WERI-Rb-1 (cell line): ENCODE results near the gene ST7L.
"Not testable (repeated sequence)": the region's sequence is repeated elsewhere in the genome, so short reads cannot be mapped to it uniquely, and the experiment has no call there.

Source experiments
- DNase-seq: peaks from one replicate; pipeline ENCODE4 v3.0.0-alpha.2; 2020
- H3K27ac ChIP-seq: fragments of 250-450 bp; sonication (Bioruptor Pico); 2 replicates; pipeline ENCODE4 v1.5.1; 2020; ENCODE audit warnings: mild to moderate bottlenecking, moderate library complexity
- H3K27me3 ChIP-seq: fragments of 250-450 bp; sonication (Bioruptor Pico); 2 replicates; pipeline ENCODE4 v1.5.1; 2021; ENCODE audit warnings: mild to moderate bottlenecking, low read depth, moderate library complexity; ENCODE audit not compliant: insufficient read depth, severe bottlenecking
- H3K36me3 ChIP-seq: fragments of 250-450 bp; sonication (Bioruptor Pico); 2 replicates; pipeline ENCODE4 v1.5.1; 2020; ENCODE audit warnings: mild to moderate bottlenecking, moderate library complexity
- H3K4me3 ChIP-seq: 2 replicates; pipeline ENCODE4 v1.5.1; 2011; ENCODE audit warnings: low read depth, mild to moderate bottlenecking, control low read depth, low read length
- H3K9me3 ChIP-seq: fragments of 250-450 bp; sonication (Bioruptor Pico); 2 replicates; pipeline ENCODE4 v1.5.1; 2021; ENCODE audit warnings: mild to moderate bottlenecking, moderate library complexity; ENCODE audit not compliant: severe bottlenecking
- CTCF ChIP-seq: IDR thresholded peaks from 2 replicates; pipeline ENCODE4 v1.5.1; 2011; ENCODE audit warnings: low read depth, mild to moderate bottlenecking, control low read depth, inconsistent platforms, low read length

Gene ST7L

DNA sequence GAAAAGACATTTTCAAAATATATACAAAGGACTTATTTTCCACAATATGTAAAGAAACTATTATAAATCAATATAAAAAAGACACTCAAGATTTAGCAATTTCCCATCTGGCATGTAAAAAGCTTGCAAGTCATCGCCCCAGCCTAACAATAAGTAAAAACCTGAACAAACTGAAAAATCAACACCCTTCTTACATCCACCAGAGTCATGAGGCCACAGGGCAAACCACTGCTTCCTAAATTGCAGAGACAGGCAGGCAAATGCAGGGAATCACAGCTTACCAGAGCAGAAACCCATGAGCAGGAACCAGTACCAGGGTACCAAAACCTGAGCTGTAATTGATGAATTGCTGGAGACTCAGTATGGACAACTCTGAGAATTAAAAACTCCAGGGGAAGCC lies 126.9 kb downstream of the ST7L start:
- no peak overlapping the region for H3K27ac ChIP-seq
- no peak for TF ChIP-seq CTCF
- no peaks in the 10 kb centered on the region for H3K27me3 ChIP-seq
- H3K4me3 ChIP-seq, result no peak overlapping the region
- no peaks in the 10 kb centered on the region for H3K9me3 ChIP-seq
- DNase-seq, result no peak
- no peaks in the 10 kb centered on the region for H3K36me3 ChIP-seq

DNA sequence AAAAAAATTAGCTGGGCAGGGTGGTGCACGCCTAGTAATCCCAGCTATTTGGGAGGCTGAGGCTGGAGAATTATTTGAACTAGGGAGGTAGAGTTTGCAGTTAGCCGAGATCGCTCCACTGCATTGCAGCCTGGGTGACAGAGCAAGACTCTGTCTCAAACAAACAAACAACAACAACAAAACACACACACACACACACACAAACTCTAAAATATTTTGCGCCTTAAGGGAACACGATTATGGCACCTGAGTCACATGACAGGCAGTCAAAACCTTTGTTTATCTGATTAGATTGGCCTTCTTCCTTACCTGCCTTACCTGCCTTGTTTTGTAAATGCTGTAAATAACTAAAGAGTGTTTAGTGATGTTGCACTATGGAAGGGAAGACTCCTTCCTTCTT lies 130.8 kb downstream of the ST7L start:
- no peaks in the 10 kb centered on the region for H3K9me3 ChIP-seq
- no peak overlapping the region for H3K4me3 ChIP-seq
- H3K27ac ChIP-seq, result no peak overlapping the region
- no peak for TF ChIP-seq CTCF
- DNase-seq, result no peak
- H3K36me3 ChIP-seq, result no peaks in the 10 kb centered on the region
- H3K27me3 ChIP-seq, result no peaks in the 10 kb centered on the region

DNA sequence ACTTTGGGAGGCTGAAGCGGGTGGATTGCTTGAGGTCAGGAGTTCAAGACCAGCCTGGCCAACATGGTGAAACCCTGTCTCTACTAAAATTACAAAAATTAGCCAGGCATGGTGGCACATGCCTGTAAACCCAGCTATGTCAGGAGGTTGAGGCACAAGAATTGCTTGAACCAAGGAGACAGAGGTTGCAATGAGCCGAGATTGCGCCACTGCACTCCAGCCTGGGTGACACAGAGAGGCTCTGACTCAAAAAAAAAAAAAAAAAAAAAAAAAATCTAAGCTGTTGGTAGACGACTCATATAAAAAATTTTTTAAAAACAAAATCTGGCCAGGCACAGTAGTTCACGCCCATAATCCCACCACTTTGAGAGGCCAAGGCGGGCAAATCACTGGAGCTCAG lies 131.3 kb downstream of the ST7L start:
- not testable (repeated sequence) for H3K4me3 ChIP-seq, H3K9me3 ChIP-seq, H3K27me3 ChIP-seq, H3K27ac ChIP-seq, DNase-seq, H3K36me3 ChIP-seq

DNA sequence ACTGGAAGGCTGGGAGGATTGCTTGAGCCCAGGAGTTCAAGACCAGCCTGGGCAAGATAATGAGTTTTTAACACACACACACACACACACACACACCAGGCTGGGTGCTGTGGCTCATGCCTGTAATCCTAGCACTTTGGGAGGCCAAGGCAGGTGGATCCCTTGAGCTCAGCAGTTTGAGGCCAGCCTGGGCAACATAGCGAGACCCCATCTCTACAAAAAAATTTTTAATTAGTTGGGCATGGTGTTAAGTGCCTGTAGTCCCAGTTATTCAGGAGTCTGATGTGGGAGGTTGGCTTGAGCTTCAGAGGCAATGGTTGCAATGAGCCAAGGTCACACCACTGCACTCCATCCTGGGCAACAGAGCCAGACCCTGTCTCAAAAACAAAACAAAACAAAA lies 132.9 kb downstream of the ST7L start:
- DNase-seq, H3K9me3 ChIP-seq, H3K27ac ChIP-seq, H3K27me3 ChIP-seq, H3K4me3 ChIP-seq, H3K36me3 ChIP-seq: not testable (repeated sequence)

DNA sequence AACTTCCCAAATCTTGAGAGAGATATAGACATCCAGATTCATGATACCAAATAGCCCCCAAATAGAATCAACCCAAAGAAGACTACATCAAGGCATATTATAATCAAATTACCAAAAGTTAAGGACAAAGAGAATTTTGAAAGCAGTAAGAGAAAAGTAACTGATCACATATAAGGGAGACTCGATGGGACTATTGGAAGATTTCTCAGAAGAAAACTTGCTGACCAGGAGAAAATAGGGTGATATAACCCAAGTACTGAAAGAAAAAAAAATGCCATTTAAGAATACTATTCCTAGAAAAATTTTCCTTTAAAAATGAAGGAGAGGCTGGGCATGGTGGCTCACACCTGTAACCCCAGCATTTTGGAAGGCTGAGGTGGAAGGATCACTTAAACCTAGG lies 140.6 kb downstream of the ST7L start:
- H3K4me3 ChIP-seq, result no peak overlapping the region
- no peaks in the 10 kb centered on the region for H3K27me3 ChIP-seq
- TF ChIP-seq CTCF, result no peak
- peaks cover 15% of the 10 kb centered on the region for H3K9me3 ChIP-seq
- H3K36me3 ChIP-seq, result no peaks in the 10 kb centered on the region
- DNase-seq, result no peak
- H3K27ac ChIP-seq, result no peak overlapping the region

DNA sequence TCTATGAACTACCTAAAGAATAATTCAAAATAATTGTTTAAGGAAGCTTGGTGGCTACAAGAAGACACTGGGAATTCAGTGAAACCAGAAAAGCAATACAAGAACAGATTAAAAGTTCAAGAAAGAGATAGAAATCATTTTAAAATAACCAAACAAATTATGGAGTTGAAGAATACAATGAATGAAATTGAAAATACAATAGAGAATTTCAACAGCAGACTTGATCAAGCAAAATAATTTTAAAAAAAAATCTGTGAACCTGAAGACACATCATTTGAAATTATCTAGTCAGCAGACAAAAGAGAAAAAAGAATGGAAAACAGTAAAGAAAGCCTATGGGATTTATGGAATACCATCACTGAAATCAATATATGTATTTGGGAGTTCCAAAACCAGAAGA lies 141.4 kb downstream of the ST7L start:
- no peak for DNase-seq
- no peak overlapping the region for H3K27ac ChIP-seq
- H3K27me3 ChIP-seq, result no peaks in the 10 kb centered on the region
- TF ChIP-seq CTCF, result no peak
- peaks cover 15% of the 10 kb centered on the region for H3K9me3 ChIP-seq
- H3K36me3 ChIP-seq, result no peaks in the 10 kb centered on the region
- H3K4me3 ChIP-seq, result no peak overlapping the region
